PC-3 (cell line): ENCODE results near the gene MCU. TPM values are rescaled to one million over a fixed set of nuclear protein-coding genes. Genes with fewer than 3 reads are reported as not detected.

Experiments
- ATAC-seq: fragments of 200-7000 bp; cut with Tn5 transposase; 2 replicates; pipeline ENCODE4 v1.9.1; 2020; ENCODE audit warnings: mild to moderate bottlenecking, moderate library complexity
- BruUV-seq: library from RNA; stranded (reverse); fragments of 400-500 nt; replicated peaks from 2 replicates; lab custom pipeline; 2021; lab: Mats Ljungman, UMichigan
- CTCF ChIA-PET: fragments of 300-600 bp; sonication (Branson Sonifier 250); formaldehyde crosslinking; loops from one replicate; lab custom pipeline; 2022; ENCODE audit warnings: antibody characterized with exemption; lab: Charles Lee
- POLR2A ChIA-PET: fragments of 300-600 bp; sonication (Branson Sonifier 250); formaldehyde crosslinking; loops from one replicate; lab custom pipeline; 2022; ENCODE audit warnings: antibody characterized with exemption; ENCODE audit not compliant: unreplicated experiment; lab: Charles Lee
- DNase-seq: peaks from one replicate; pipeline ENCODE4 v3.0.0-alpha.2; 2015
- H2AFZ ChIP-seq: fragments of 300-600 bp; sonication (generic); 2 replicates; pipeline ENCODE4 v1.6.0; 2016; ENCODE audit warnings: antibody characterized with exemption, low read length
- H3F3A ChIP-seq: fragments of 300-600 bp; sonication (generic); one replicate; pipeline ENCODE4 v1.6.0; 2017; ENCODE audit warnings: antibody characterized with exemption, low read length, control low read depth, mild to moderate bottlenecking; ENCODE audit not compliant: unreplicated experiment
- H3K27ac ChIP-seq: fragments of 300-600 bp; sonication (generic); 2 replicates; pipeline ENCODE4 v1.5.1; 2016; ENCODE audit warnings: mild to moderate bottlenecking, low read length
- H3K27me3 ChIP-seq: fragments of 300-600 bp; sonication (generic); 2 replicates; pipeline ENCODE4 v1.6.1; 2016; ENCODE audit warnings: low read length, mixed read lengths
- H3K36me3 ChIP-seq: fragments of 300-600 bp; sonication (generic); 2 replicates; pipeline ENCODE4 v1.6.1; 2016; ENCODE audit warnings: low read depth, mixed run types, low read length, mixed read lengths
- H3K4me1 ChIP-seq: fragments of 300-600 bp; sonication (generic); 2 replicates; pipeline ENCODE4 v1.5.1; 2016; ENCODE audit warnings: low read length; ENCODE audit not compliant: insufficient read depth
- H3K4me2 ChIP-seq: fragments of 300-600 bp; sonication (generic); 2 replicates; pipeline ENCODE4 v1.6.0; 2016; ENCODE audit warnings: low read length
- H3K4me3 ChIP-seq: fragments of 300-600 bp; sonication (generic); 2 replicates; pipeline ENCODE4 v1.5.1; 2016; ENCODE audit warnings: mild to moderate bottlenecking, low read length, mixed read lengths
- H3K79me2 ChIP-seq: fragments of 300-600 bp; sonication (generic); 2 replicates; pipeline ENCODE4 v1.6.1; 2017; ENCODE audit warnings: low read length, mixed read lengths
- H3K9ac ChIP-seq: fragments of 300-600 bp; sonication (generic); 2 replicates; pipeline ENCODE4 v1.6.0; 2016; ENCODE audit warnings: mild to moderate bottlenecking, low read length
- H3K9me2 ChIP-seq: fragments of 300-600 bp; sonication (generic); replicated peaks from 2 replicates; pipeline ENCODE4 v1.6.1; 2016; ENCODE audit warnings: mixed run types, low read length, mixed read lengths
- H3K9me3 ChIP-seq: fragments of 300-600 bp; sonication (generic); 2 replicates; pipeline ENCODE4 v1.6.1; 2016; ENCODE audit warnings: low read length, mixed read lengths
- H4K20me1 ChIP-seq: fragments of 300-600 bp; sonication (generic); 2 replicates; pipeline ENCODE4 v1.6.1; 2016; ENCODE audit warnings: low read length, mixed read lengths
- CTCF ChIP-seq: fragments of 300-600 bp; sonication (generic); conservative IDR thresholded peaks from 2 replicates; pipeline ENCODE4 v1.5.1; 2017; ENCODE audit warnings: antibody characterized with exemption, low read depth, mild to moderate bottlenecking, low read length
- EZH2 ChIP-seq: fragments of 300-600 bp; sonication (generic); IDR thresholded peaks from one replicate; pipeline ENCODE4 v1.6.1; 2017; ENCODE audit warnings: antibody characterized with exemption, mild to moderate bottlenecking, low read length; ENCODE audit not compliant: unreplicated experiment
- EZH2phosphoT487 ChIP-seq: fragments of 300-600 bp; sonication (generic); IDR thresholded peaks from 2 replicates; pipeline ENCODE4 v1.6.1; 2018; ENCODE audit warnings: mild to moderate bottlenecking, antibody characterized with exemption, low read length, borderline replicate concordance
- intact Hi-C: fragments of 100-400 bp; cut with micrococcal nuclease; formaldehyde crosslinking; loops from 2 replicates; pipeline ENCODE4 v1.9.0; 2023
- total RNA-seq: library from RNA; depleted of rRNA; stranded (reverse); fragments of >200 nt; gene quantifications from 2 replicates; pipeline ENCODE4 v1.2.3, GENCODE V29; 2014

The MCU gene
- total RNA-seq, 1 experiment from 2014 or later, result 21.5 TPM

DNA sequence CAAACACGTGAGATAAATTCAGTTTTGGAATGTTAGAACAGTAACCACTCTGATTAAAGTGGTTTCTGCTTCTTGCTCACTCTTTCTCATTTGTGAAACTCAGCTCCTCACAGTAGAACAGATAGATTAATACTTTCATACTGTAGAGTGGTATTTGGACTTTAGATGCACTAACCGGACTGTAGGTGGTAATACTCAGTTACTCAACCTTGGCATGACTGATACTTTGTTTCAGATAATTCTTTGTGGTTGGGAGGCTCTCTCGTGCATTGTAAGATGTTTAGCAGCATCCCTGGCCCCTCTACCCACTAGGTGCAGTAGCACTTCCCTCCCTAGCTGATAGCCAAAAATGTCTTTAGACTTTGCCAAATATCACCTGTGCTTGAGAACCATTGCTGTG is 37.6 kb downstream of the MCU start:
- no peaks in the 10 kb centered on the region for H4K20me1 ChIP-seq
- intact Hi-C loops, result no loop called here

DNA sequence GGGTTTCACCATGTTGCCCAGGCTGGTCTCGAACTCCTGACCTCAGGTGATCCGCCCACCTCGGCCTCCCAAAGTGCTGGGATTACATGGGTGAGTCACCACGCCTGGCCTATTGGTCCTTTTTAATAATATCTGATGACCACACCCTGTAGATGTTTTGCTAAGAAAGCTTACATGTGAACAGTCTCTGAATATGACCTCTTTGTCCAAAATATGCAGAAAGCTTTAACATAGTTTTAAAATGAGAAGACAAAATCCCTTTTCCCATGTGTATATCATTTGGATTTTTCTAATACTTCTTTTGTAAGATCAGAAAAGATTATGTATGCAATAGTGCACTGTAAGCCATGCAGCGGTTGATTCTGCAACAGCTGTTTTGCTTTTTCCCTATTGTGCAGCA is 38.5 kb downstream of the MCU start:
- H3K4me3 ChIP-seq, result no peak overlapping the region
- ATAC-seq (no peak), DNase-seq (no peak)
- POLR2A ChIA-PET, result no interaction called here
- H3K27ac ChIP-seq, result no peak overlapping the region
- H2AFZ ChIP-seq, result no peak overlapping the region
- BruUV-seq, result no TSS peak
- no peaks in the 10 kb centered on the region for H3K36me3 ChIP-seq
- 0 out of 2 replicates have a peak, but pooled peaks cover 7% of the 10 kb centered on the region for H3K79me2 ChIP-seq
- H3K27me3 ChIP-seq, result no peaks in the 10 kb centered on the region
- H3K9ac ChIP-seq, result no peak overlapping the region
- H3K4me2 ChIP-seq, result no peak overlapping the region
- no peaks in the 10 kb centered on the region for H3K9me2 ChIP-seq
- no peaks in the 10 kb centered on the region for H3K9me3 ChIP-seq
- no peak for TF ChIP-seq EZH2
- no peak for TF ChIP-seq CTCF
- no peak for TF ChIP-seq EZH2phosphoT487
- H4K20me1 ChIP-seq, result no peaks in the 10 kb centered on the region
- H3K4me1 ChIP-seq, result no peaks in the 10 kb centered on the region
- intact Hi-C loops, result no loop called here
- no peaks in the 10 kb centered on the region for H3F3A ChIP-seq
- CTCF ChIA-PET, result no interaction called here

More for the DNA sequence above, 37.6 kb downstream of the MCU start:
- ChIA-PET POLR2A (no interaction called here), CTCF (no interaction called here)
- Histone ChIP-seq H3K9me3 (no peaks in the 10 kb centered on the region), H3K27me3 (no peaks in the 10 kb centered on the region), H3K4me1 (no peaks in the 10 kb centered on the region), H3K36me3 (no peaks in the 10 kb centered on the region), H3K9ac (no peak overlapping the region), H3F3A (no peaks in the 10 kb centered on the region), H2AFZ (no peak overlapping the region), H3K79me2 (0 out of 2 replicates have a peak, but pooled peaks cover 7% of the 10 kb centered on the region), H3K4me2 (no peak overlapping the region), H3K9me2 (no peaks in the 10 kb centered on the region), H3K27ac (no peak overlapping the region), H3K4me3 (no peak overlapping the region)
- DNase-seq (no peak), ATAC-seq (no peak)
- TF ChIP-seq EZH2 (no peak), EZH2phosphoT487 (no peak), CTCF (no peak)
- BruUV-seq, result no TSS peak

DNA sequence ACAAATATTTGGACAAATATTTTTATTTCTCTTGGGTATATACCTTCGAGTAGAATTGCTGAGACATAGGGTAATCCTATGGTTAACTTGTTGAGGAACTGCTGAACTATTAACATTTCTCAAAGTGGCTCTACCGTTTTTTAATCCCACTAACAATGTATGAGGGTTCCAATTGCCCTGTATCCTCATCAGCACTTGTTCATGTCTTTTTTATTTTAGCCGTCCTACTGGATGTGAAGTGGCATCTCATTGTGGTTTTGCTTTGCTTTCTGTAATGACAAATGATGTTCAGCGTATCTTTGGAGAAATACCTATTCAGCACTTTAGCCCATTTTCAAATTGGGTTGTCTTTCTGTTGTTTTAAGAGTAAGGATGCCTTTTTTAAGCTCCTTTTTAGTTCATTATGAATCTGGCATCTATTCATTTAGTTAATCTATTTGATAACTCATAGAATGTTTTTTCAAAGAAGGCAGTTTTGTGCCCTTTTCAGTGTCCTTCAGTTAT is 40.0 kb downstream of the MCU start:
- intact Hi-C loops, result no loop called here
- H4K20me1 ChIP-seq, result no peaks in the 10 kb centered on the region
- H2AFZ ChIP-seq, result no peak overlapping the region
- BruUV-seq, result no TSS peak
- no peak overlapping the region for H3K4me2 ChIP-seq
- 0 out of 2 replicates have a peak, but pooled peaks cover 3% of the 10 kb centered on the region for H3K4me1 ChIP-seq
- ChIA-PET POLR2A (no interaction called here), CTCF (no interaction called here)
- no peaks in the 10 kb centered on the region for H3K9me3 ChIP-seq
- no peaks in the 10 kb centered on the region for H3K9me2 ChIP-seq
- H3K79me2 ChIP-seq, result 0 out of 2 replicates have a peak, but pooled peaks cover 11% of the 10 kb centered on the region
- no peaks in the 10 kb centered on the region for H3F3A ChIP-seq
- no peaks in the 10 kb centered on the region for H3K27me3 ChIP-seq
- TF ChIP-seq EZH2 (no peak), EZH2phosphoT487 (no peak), CTCF (no peak)
- no peak overlapping the region for H3K27ac ChIP-seq
- no peaks in the 10 kb centered on the region for H3K36me3 ChIP-seq
- H3K4me3 ChIP-seq, result no peak overlapping the region
- DNase-seq (no peak), ATAC-seq (no peak)
- H3K9ac ChIP-seq, result no peak overlapping the region
